ENCODE results near the gene IGSF5. TPM values are rescaled to one million over a fixed set of nuclear protein-coding genes. Genes with fewer than 3 reads are reported as not detected.

The IGSF5 gene
- total RNA-seq, 1 donor from 2014 or later = not detected

DNA sequence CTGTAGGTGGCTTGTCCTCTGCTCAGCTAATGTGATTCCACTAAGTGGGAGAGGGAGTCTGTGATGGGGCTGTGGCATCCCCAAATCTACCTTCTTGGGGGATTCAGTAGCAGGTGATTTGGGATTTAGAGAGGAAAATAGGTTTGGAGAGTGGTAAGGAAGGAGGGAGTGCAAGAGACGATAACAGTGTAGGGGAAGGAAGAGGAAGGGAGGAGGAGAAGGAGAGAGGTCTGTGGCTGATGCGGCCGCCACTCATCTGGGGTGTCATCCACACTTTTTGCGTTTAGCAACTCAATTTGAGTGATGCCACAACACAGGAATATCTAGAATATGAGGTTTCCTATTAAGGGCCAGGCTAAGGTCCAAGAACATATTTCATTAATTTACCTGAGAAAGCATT lies 98.5 kb downstream of the IGSF5 start:
- FAIRE-seq = no peak
- no peak overlapping the region for H3K4me3 ChIP-seq (ENCODE audit: low read depth, low read length)
- DNase-seq (ENCODE audit: low read depth) = no peak
- H3K27me3 ChIP-seq (ENCODE audit: control insufficient read depth, insufficient read depth, low read length) = no peaks in the 10 kb centered on the region
- no peaks in the 10 kb centered on the region for H3K36me3 ChIP-seq (ENCODE audit: control insufficient read depth, insufficient read depth, low read length)
- no peak for TF ChIP-seq CTCF (IDR thresholded peaks at IDR 0.05; ENCODE audit: insufficient read depth, low read length, severe bottlenecking)

GRCh38 chr21:39843916-39844315 lies 98.9 kb downstream of the IGSF5 start:
- Histone ChIP-seq H3K27me3 (ENCODE audit: control insufficient read depth, insufficient read depth, low read length) (no peaks in the 10 kb centered on the region), H3K36me3 (ENCODE audit: control insufficient read depth, insufficient read depth, low read length) (no peaks in the 10 kb centered on the region), H3K4me3 (ENCODE audit: low read depth, low read length) (no peak overlapping the region)
- DNase-seq (ENCODE audit: low read depth) (no peak), FAIRE-seq (no peak)
- TF ChIP-seq CTCF (IDR thresholded peaks at IDR 0.05; ENCODE audit: insufficient read depth, low read length, severe bottlenecking) = no peak

- no peak overlapping the region for H3K4me3 ChIP-seq (ENCODE audit: low read depth, low read length)
- no peak for TF ChIP-seq CTCF (IDR thresholded peaks at IDR 0.05; ENCODE audit: insufficient read depth, low read length, severe bottlenecking)
- H3K27me3 ChIP-seq (ENCODE audit: control insufficient read depth, insufficient read depth, low read length) = no peaks in the 10 kb centered on the region
- no peaks in the 10 kb centered on the region for H3K36me3 ChIP-seq (ENCODE audit: control insufficient read depth, insufficient read depth, low read length)
- DNase-seq (ENCODE audit: low read depth) = no peak
- no peak for FAIRE-seq
These were observed 100.7 kb downstream of the IGSF5 start for GRCh38 chr21:39845571-39846130.

DNA sequence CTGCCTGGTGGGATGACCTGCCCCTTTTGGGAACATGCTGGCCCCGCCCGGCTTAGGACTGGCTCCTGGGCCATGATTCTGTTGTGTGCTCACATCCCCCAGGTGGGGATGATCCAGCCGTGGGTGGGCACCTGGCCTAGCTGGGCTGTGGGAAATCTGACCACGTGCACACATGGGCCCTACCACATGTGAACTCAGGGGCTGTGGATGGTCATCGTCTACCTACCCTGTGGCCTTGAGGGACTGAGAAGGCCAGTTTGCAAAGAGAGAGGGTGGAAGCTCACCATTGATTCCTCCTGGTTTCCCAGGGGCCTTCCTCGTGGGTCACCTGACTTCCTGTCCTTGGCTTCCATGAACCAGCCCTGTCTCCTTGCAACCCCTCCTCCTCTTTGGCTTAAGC lies 102.9 kb downstream of the IGSF5 start:
- FAIRE-seq (no peak), DNase-seq (ENCODE audit: low read depth) (no peak)
- no peak for TF ChIP-seq CTCF (IDR thresholded peaks at IDR 0.05; ENCODE audit: insufficient read depth, low read length, severe bottlenecking)
- no peaks in the 10 kb centered on the region for H3K36me3 ChIP-seq (ENCODE audit: control insufficient read depth, insufficient read depth, low read length)
- no peaks in the 10 kb centered on the region for H3K27me3 ChIP-seq (ENCODE audit: control insufficient read depth, insufficient read depth, low read length)
- H3K4me3 ChIP-seq (ENCODE audit: low read depth, low read length) = no peak overlapping the region

DNA sequence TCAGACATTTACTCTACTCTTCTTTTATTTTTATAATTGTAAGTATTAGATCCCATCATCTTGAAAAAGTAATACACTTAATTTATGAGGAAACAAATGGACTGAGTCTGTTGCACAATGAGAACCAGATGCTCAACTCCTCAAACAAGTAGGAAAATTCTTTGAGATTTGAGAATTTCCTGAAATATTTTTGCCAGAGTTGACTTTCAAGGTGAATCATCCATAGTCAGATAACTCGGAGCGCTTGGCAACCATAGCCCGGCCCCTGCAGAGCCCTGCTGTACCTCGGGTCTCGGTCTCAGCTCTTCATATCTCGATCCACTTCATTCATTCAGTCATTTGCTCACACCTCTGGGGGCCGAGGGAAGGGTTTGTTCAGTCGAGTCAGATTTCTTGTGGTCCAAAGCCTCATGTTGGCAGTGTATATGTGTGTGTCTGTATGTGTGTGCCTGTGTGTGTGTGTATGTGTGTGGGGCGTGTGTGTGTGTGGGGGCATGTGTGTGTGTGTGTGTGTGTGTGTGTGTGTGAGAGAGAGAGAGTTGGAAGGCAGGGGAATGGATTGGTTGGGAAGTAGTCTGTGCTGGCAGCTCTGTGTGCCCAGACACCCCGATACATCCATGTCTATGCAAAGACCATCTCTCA lies 104.2 kb downstream of the IGSF5 start:
- Histone ChIP-seq H3K4me3 (ENCODE audit: low read depth, low read length) (no peak overlapping the region), H3K36me3 (ENCODE audit: control insufficient read depth, insufficient read depth, low read length) (no peaks in the 10 kb centered on the region), H3K27me3 (ENCODE audit: control insufficient read depth, insufficient read depth, low read length) (no peaks in the 10 kb centered on the region)
- FAIRE-seq = no peak
- no peak for TF ChIP-seq CTCF (IDR thresholded peaks at IDR 0.05; ENCODE audit: insufficient read depth, low read length, severe bottlenecking)
- no peak for DNase-seq (ENCODE audit: low read depth)

DNA sequence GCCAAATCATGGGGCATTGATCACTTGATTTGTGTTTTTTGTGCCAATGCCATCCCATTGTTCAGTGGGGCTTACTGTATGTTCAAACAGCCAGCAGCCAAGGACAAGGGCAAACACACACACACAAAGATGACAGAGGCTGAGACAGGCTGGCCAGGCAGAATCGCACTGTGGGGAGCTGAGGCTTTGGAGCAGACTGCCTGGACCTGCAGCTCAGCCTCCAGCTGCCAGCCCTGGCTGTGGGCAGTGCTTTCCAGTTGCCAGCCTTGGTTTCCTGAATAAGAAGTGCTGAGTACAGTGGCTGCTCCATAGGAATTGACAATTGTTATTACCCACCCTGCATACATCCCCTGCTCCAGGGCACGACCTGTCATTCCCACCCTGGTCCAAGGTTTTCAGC lies 105.3 kb downstream of the IGSF5 start:
- H3K36me3 ChIP-seq (ENCODE audit: control insufficient read depth, insufficient read depth, low read length) = no peaks in the 10 kb centered on the region
- H3K4me3 ChIP-seq (ENCODE audit: low read depth, low read length) = no peak overlapping the region
- no peaks in the 10 kb centered on the region for H3K27me3 ChIP-seq (ENCODE audit: control insufficient read depth, insufficient read depth, low read length)
- TF ChIP-seq CTCF (IDR thresholded peaks at IDR 0.05; ENCODE audit: insufficient read depth, low read length, severe bottlenecking) = no peak
- DNase-seq (ENCODE audit: low read depth) (no peak), FAIRE-seq (no peak)

All from bronchial epithelial cell (primary cell).